HL-60 (cell line): ENCODE data around the gene CFAP74.

Source experiments
- DNase-seq, 2 experiments: peaks; one replicate each; pipeline ENCODE4 v3.0.0-alpha.2; 2010 to 2020; ENCODE audit warnings: low read depth in 1 of 2, low spot score in 1 of 2
- H3K27ac ChIP-seq: fragments of 250-450 bp; sonication (Bioruptor Pico); replicated peaks from 2 replicates; pipeline ENCODE4 v1.5.1; 2020; ENCODE audit warnings: mild to moderate bottlenecking, moderate library complexity
- H3K27me3 ChIP-seq: fragments of 250-450 bp; sonication (Bioruptor Pico); 2 replicates; pipeline ENCODE4 v1.5.1; 2021; ENCODE audit warnings: mild to moderate bottlenecking, moderate library complexity; ENCODE audit not compliant: insufficient read depth, poor library complexity, severe bottlenecking
- H3K4me3 ChIP-seq: replicated peaks from 2 replicates; pipeline ENCODE4 v1.5.1; 2011; ENCODE audit warnings: mild to moderate bottlenecking, control low read depth, low read length; ENCODE audit not compliant: insufficient read depth
- GABPA ChIP-seq: IDR thresholded peaks from 2 replicates; pipeline ENCODE4 v1.6.1; 2012; ENCODE audit warnings: low read depth
- POLR2AphosphoS5 ChIP-seq: IDR thresholded peaks from 2 replicates; pipeline ENCODE4 v1.6.1; 2012; ENCODE audit warnings: low read depth
- SPI1 ChIP-seq: IDR thresholded peaks from 2 replicates; pipeline ENCODE4 v1.6.1; 2012; ENCODE audit warnings: low read depth, mild to moderate bottlenecking, borderline replicate concordance
- TF ChIP-seq, protein P1 (sequence below): IDR thresholded peaks from one replicate; pipeline ENCODE4 v1.5.1; 2011; ENCODE audit warnings: low read length, control low read depth, inconsistent platforms; ENCODE audit not compliant: insufficient read depth
- TF ChIP-seq, protein P2 (sequence below): IDR thresholded peaks from 2 replicates; pipeline ENCODE4 v1.6.1; 2012; ENCODE audit warnings: low read depth; ENCODE audit not compliant: insufficient replicate concordance

CFAP74 gene

DNA sequence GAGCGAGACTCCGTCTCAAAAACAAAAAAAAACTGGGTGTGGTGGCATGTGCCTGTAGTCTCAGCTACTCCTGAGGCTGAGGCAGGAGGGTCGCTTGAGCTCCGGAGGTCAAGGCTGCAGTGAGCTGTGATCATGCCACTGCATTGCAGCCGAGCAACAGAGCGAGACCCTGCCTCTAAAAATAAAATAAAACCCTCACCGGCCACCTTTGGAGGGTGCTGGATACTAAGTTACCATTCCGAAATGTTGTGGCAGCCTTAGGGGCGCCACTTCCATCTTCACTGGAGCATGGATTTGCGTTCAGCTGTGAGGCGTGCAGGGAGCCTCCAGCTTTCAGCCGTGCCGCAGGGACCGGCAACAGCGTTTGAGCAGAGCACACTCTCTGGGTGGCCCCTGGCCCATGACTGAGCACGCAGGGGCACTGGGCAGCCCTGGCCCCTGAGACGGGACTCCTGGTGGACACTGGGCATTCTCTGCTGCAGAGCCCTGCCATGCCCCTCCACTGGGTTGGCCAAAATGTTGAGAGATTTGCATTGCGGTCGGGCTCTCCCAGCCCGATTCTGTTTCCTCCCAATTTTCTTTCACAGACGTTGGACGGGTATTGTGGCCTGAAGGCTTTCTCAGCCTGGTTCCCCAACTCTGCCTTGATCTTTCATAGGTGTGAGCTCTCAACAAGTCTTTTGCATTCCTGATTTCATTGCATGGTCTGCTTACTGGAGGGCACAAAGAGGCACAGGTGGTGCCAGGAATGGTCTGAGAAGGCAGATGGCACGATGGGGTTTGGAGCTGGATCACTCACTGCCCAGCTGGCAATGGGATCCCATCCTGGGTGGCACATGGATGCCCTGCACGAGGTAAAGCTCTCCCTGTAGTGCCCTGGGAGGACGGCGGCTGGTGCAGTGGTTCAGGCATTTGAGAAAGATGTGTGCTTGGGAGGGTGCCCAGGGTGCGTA, 5.8 kb upstream of the CFAP74 start:
- TF ChIP-seq SPI1 (no peak), POLR2AphosphoS5 (no peak), GABPA (no peak)
- TF ChIP-seq, protein P1, sequence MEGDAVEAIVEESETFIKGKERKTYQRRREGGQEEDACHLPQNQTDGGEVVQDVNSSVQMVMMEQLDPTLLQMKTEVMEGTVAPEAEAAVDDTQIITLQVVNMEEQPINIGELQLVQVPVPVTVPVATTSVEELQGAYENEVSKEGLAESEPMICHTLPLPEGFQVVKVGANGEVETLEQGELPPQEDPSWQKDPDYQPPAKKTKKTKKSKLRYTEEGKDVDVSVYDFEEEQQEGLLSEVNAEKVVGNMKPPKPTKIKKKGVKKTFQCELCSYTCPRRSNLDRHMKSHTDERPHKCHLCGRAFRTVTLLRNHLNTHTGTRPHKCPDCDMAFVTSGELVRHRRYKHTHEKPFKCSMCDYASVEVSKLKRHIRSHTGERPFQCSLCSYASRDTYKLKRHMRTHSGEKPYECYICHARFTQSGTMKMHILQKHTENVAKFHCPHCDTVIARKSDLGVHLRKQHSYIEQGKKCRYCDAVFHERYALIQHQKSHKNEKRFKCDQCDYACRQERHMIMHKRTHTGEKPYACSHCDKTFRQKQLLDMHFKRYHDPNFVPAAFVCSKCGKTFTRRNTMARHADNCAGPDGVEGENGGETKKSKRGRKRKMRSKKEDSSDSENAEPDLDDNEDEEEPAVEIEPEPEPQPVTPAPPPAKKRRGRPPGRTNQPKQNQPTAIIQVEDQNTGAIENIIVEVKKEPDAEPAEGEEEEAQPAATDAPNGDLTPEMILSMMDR = no peak
- TF ChIP-seq, protein P2, sequence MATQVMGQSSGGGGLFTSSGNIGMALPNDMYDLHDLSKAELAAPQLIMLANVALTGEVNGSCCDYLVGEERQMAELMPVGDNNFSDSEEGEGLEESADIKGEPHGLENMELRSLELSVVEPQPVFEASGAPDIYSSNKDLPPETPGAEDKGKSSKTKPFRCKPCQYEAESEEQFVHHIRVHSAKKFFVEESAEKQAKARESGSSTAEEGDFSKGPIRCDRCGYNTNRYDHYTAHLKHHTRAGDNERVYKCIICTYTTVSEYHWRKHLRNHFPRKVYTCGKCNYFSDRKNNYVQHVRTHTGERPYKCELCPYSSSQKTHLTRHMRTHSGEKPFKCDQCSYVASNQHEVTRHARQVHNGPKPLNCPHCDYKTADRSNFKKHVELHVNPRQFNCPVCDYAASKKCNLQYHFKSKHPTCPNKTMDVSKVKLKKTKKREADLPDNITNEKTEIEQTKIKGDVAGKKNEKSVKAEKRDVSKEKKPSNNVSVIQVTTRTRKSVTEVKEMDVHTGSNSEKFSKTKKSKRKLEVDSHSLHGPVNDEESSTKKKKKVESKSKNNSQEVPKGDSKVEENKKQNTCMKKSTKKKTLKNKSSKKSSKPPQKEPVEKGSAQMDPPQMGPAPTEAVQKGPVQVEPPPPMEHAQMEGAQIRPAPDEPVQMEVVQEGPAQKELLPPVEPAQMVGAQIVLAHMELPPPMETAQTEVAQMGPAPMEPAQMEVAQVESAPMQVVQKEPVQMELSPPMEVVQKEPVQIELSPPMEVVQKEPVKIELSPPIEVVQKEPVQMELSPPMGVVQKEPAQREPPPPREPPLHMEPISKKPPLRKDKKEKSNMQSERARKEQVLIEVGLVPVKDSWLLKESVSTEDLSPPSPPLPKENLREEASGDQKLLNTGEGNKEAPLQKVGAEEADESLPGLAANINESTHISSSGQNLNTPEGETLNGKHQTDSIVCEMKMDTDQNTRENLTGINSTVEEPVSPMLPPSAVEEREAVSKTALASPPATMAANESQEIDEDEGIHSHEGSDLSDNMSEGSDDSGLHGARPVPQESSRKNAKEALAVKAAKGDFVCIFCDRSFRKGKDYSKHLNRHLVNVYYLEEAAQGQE = no peak
- H3K27ac ChIP-seq = no peak overlapping the region
- no peak for DNase-seq
- H3K4me3 ChIP-seq = no peak overlapping the region
- H3K27me3 ChIP-seq = peaks cover 6% of the 10 kb centered on the region

DNA sequence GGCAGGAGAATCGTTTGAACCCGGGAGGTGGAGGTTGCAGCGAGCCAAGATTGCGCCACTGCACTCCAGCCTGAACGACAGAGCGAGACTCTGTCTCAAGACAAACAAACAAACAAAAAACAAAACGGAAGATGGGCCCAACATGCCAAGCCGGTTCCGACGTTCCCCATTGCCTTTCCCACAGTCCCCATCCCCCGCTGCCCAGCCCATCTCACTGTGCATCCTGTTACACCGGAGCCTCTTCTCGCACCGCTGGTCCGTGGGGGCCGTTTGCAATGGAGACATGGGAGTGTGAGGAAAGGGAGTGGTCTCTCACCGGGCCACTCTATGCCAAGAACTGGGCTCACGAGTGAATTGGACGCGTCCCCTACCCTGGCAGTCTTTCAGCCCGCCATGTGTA, 1.3 kb upstream of the CFAP74 start:
- no peak overlapping the region for H3K27ac ChIP-seq
- H3K4me3 ChIP-seq = no peak overlapping the region
- TF ChIP-seq, protein P1 = no peak
- no peak for TF ChIP-seq GABPA
- TF ChIP-seq, protein P2 = no peak
- no peak for TF ChIP-seq POLR2AphosphoS5
- TF ChIP-seq SPI1 = no peak
- H3K27me3 ChIP-seq = peaks cover 12% of the 10 kb centered on the region
- no peak for DNase-seq

DNA sequence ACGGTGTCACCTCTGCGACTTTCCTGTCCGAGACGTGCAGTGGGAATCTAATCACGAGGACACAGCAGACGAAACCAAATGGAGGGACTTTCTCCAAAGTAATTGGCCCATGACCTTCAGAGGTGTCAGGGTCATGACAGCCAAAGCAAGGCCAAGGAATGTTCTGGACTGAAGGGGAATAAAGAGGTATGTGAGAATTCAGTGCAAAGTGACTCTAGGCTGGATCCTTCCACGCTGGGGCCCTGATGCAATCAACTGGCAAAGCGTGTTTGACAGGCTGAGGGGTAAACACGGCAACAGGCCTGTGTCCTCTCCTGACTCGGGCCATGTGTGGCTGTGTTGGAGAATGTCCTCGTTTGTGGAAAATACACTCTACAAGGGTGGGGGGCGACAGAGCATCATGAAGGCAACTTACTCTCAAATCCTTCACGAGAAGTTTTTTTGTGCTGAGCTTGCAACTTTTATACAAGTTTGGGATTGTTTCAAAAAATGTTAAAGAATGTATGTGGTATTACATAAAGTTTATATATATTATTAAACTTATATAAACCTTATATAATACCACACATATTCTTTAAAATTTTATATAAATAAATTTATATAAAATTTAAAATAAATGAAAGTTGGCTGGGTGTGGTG, 1.7 kb downstream of the CFAP74 start:
- H3K27ac ChIP-seq = no peak overlapping the region
- DNase-seq = no peak

More for the DNA sequence above, 1.7 kb downstream of the CFAP74 start:
- no peak for TF ChIP-seq POLR2AphosphoS5
- TF ChIP-seq, protein P1 = no peak
- no peak for TF ChIP-seq SPI1
- TF ChIP-seq, protein P2 = no peak
- no peak for TF ChIP-seq GABPA
- Histone ChIP-seq H3K27me3 (peaks cover 12% of the 10 kb centered on the region), H3K4me3 (no peak overlapping the region)
